ENCODE results near the gene NINJ2. TPM values are rescaled to one million over a fixed set of nuclear protein-coding genes. Genes with fewer than 3 reads are reported as not detected.

Gene NINJ2
- polyA plus RNA-seq, 2 donors = 3.3 to 10.9 TPM

DNA sequence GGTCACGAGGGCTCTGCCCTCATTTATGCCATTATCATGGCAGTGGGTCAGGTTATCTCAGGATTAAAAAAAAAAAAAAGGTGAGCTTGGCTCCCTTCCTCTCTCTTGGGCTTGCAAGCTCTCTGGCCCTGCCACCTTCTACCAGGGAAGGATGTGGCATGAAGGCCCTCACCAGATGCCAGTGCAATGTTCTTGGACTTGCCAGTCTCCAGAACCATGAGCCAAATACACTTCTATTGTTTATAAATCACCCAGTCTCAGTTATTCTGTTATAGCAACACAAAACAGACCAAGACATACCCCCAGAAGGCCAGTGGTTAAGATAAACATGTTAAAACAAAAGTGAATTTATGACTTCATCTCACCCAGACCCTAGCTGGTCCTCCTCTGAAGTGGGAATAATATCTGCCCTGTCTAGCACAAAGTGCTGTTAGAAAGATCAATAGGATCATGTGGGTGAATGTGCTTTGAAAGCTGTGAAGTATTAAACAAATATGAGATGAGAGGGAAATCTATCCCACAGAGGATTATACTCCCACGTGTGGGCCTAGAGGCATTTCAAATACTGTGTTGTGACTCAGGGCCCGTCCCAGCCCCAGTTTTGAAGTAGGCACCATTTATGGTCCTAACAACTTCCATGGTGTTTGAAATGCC lies 88.6 kb downstream of the NINJ2 start:
- Histone ChIP-seq H3K27me3 (ENCODE audit: control insufficient read depth in 1 of 2, insufficient read depth in 2 of 2, low read length in 2 of 2) (no peaks in the 10 kb centered on the region), H3K27ac (ENCODE audit: low read depth in 2 of 2, low read length in 1 of 2) (peak overlapping the region; percentile 98), H3K36me3 (ENCODE audit: control insufficient read depth in 2 of 2, insufficient read depth in 2 of 2, low read length in 1 of 2) (no peaks in the 10 kb centered on the region), H3K9me3 (ENCODE audit: control insufficient read depth in 2 of 2, insufficient read depth in 1 of 2, low read depth in 1 of 2, low read length in 1 of 2) (no peaks in the 10 kb centered on the region), H3K4me3 (ENCODE audit: low read depth in 1 of 2, low read length in 2 of 2) (no peak overlapping the region), H3K4me1 (ENCODE audit: control insufficient read depth in 2 of 2, insufficient read depth in 2 of 2, low read length in 1 of 2) (peaks cover 3 to 23% of the 10 kb centered on the region in 2 donors)
- 45 to 57% methylated on average over 3 of the region's 3 CpGs for WGBS, 2 donors

DNA sequence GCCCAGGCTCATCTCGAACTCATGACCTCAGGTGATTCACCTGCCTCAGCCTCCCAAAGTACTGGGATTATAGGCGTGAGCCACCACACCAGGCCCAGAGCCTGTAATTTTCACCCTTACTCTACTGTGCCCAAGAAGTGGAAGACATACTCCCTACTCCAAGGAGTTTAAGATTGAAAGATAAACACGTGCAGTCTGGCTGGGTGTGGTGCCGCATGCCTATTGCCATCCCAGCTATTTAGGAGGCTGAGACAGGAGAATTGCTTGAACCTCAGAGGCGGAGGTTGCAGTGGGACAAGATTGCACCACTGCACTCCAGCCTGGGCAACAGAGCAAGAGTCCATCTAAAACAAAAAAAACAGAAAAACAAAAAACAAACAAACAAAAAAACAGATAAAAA lies 90.0 kb downstream of the NINJ2 start:
- no peak overlapping the region for H3K4me3 ChIP-seq (ENCODE audit: low read depth in 1 of 2, low read length in 2 of 2)
- peaks cover 3 to 23% of the 10 kb centered on the region in 2 donors for H3K4me1 ChIP-seq (ENCODE audit: control insufficient read depth in 2 of 2, insufficient read depth in 2 of 2, low read length in 1 of 2)
- no peak overlapping the region for H3K27ac ChIP-seq (ENCODE audit: low read depth in 2 of 2, low read length in 1 of 2)
- 83 to 87% methylated on average over 5 of the region's 5 CpGs for WGBS, 2 donors
- H3K36me3 ChIP-seq (ENCODE audit: control insufficient read depth in 2 of 2, insufficient read depth in 2 of 2, low read length in 1 of 2) = no peaks in the 10 kb centered on the region
- H3K9me3 ChIP-seq (ENCODE audit: control insufficient read depth in 2 of 2, insufficient read depth in 1 of 2, low read depth in 1 of 2, low read length in 1 of 2) = no peaks in the 10 kb centered on the region
- H3K27me3 ChIP-seq (ENCODE audit: control insufficient read depth in 1 of 2, insufficient read depth in 2 of 2, low read length in 2 of 2) = no peaks in the 10 kb centered on the region

DNA sequence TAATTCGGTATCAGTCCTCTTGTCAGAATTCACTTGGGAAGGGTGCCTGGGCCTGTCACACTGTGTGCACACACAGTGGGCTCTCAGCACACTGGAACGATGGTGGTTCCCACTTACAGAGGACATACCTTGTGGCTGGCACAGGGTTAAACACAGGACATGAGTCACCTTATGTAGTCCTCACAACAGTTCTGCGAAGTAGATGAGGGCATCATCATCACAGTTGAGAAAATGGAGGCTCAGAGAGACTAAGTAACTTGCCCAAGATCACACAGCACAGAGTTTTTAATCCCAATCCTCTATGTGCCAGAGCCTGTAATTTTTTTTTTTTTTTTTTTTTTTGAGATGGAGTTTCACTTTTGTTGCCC lies 90.7 kb downstream of the NINJ2 start:
- H3K4me1 ChIP-seq (ENCODE audit: control insufficient read depth in 2 of 2, insufficient read depth in 2 of 2, low read length in 1 of 2) = peaks cover 3 to 23% of the 10 kb centered on the region in 2 donors
- WGBS, 2 donors = 68 to 74% methylated on average over 3 of the region's 3 CpGs
- no peaks in the 10 kb centered on the region for H3K36me3 ChIP-seq (ENCODE audit: control insufficient read depth in 2 of 2, insufficient read depth in 2 of 2, low read length in 1 of 2)
- H3K27ac ChIP-seq (ENCODE audit: low read depth in 2 of 2, low read length in 1 of 2) = peak overlapping the region; percentile 85 to 90
- H3K9me3 ChIP-seq (ENCODE audit: control insufficient read depth in 2 of 2, insufficient read depth in 1 of 2, low read depth in 1 of 2, low read length in 1 of 2) = no peaks in the 10 kb centered on the region
- H3K27me3 ChIP-seq (ENCODE audit: control insufficient read depth in 1 of 2, insufficient read depth in 2 of 2, low read length in 2 of 2) = no peaks in the 10 kb centered on the region
- H3K4me3 ChIP-seq (ENCODE audit: low read depth in 1 of 2, low read length in 2 of 2) = no peak overlapping the region

DNA sequence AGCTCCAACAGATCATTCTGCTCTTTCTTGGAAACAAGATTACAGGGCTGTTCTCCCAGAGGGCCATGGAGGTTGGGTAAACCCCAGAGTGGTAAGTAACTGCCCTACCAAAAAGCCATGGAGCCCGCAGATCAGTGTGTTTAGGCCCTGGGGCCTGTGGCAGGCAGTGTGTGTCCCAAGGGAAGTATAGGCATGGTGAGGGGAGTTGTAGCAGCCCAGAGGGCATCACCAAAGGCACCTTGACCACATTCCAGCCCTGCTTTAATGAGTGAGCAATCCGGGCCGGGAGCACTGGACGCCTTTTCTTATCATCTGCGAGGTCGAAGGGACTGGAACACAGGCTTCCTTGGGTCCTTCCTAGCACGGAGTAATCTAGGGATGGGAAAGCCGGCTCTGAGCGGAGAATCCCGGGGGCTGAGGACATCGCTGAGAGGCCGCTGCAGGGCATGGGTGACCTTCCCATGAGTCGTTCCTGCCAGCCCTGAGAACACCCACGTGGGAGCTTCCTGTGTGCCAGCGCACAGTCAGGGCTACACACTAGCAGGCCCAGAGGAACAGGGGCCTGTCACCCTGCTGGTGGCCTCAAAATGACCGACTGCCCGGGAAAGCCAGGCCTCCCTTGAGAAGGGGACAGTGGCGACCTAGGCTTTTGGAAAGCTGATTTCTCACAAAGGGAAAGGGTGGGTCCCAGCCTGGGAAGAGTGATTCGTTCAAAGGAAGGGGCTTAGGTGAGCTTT lies 91.3 kb downstream of the NINJ2 start:
- H3K27me3 ChIP-seq (ENCODE audit: control insufficient read depth in 1 of 2, insufficient read depth in 2 of 2, low read length in 2 of 2) = no peaks in the 10 kb centered on the region
- no peaks in the 10 kb centered on the region for H3K36me3 ChIP-seq (ENCODE audit: control insufficient read depth in 2 of 2, insufficient read depth in 2 of 2, low read length in 1 of 2)
- H3K9me3 ChIP-seq (ENCODE audit: control insufficient read depth in 2 of 2, insufficient read depth in 1 of 2, low read depth in 1 of 2, low read length in 1 of 2) = no peaks in the 10 kb centered on the region
- H3K27ac ChIP-seq (ENCODE audit: low read depth in 2 of 2, low read length in 1 of 2) = peak overlapping the region; percentile 85 to 90
- H3K4me3 ChIP-seq (ENCODE audit: low read depth in 1 of 2, low read length in 2 of 2) = no peak overlapping the region
- H3K4me1 ChIP-seq (ENCODE audit: control insufficient read depth in 2 of 2, insufficient read depth in 2 of 2, low read length in 1 of 2) = peaks cover 3 to 23% of the 10 kb centered on the region in 2 donors
- WGBS, 2 donors = 55 to 59% methylated on average over 19 of the region's 19 CpGs

DNA sequence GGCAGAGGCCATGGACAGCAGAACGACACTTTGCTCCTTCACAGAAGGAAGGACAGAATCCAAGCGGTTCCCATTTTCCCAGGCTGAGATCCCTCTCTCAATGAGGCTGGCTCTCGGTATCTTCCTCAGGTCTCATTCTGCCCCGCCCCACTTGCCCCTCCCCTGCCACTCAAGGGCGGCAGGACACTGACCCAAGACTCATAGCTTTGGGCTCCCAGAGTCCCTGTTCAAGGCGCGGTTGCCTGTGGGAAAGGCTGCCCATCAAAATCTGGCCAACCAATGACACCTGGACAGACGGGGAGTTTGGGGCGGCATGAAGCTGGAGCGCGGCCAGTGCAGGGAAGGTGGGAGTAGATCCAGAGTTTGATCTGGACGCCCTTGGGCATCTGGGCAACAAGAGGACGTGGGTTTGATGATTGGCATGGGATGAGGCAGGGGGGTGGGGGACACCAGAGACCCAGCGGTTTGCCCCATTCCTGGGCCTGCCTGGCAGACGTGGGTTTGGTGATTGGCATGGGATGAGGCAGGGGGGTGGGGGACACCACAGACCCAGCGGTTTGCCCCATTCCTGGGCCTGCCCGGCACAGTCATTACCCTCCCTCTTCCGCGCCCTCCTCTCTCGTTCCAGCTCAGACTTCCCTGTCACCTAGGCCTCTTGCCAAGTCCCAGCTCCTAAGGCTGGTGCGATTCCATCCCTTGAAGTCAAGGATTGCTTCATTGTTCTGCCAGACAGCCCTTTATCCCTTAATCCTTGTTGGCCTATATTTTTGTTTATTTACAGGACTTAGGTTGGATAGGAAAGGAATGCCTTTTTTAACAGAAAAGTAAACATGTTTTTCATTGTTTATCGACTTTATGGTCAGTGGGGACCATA lies 92.1 kb downstream of the NINJ2 start:
- Histone ChIP-seq H3K36me3 (ENCODE audit: control insufficient read depth in 2 of 2, insufficient read depth in 2 of 2, low read length in 1 of 2) (no peaks in the 10 kb centered on the region), H3K9me3 (ENCODE audit: control insufficient read depth in 2 of 2, insufficient read depth in 1 of 2, low read depth in 1 of 2, low read length in 1 of 2) (no peaks in the 10 kb centered on the region), H3K4me1 (ENCODE audit: control insufficient read depth in 2 of 2, insufficient read depth in 2 of 2, low read length in 1 of 2) (peaks cover 3 to 19% of the 10 kb centered on the region in 2 donors), H3K4me3 (ENCODE audit: low read depth in 1 of 2, low read length in 2 of 2) (peak overlapping the region; percentile 60 to 72), H3K27ac (ENCODE audit: low read depth in 2 of 2, low read length in 1 of 2) (peak overlapping the region; percentile 96 to 97), H3K27me3 (ENCODE audit: control insufficient read depth in 1 of 2, insufficient read depth in 2 of 2, low read length in 2 of 2) (no peaks in the 10 kb centered on the region)
- WGBS, 2 donors = 26 to 40% methylated on average over 22 of the region's 22 CpGs

DNA sequence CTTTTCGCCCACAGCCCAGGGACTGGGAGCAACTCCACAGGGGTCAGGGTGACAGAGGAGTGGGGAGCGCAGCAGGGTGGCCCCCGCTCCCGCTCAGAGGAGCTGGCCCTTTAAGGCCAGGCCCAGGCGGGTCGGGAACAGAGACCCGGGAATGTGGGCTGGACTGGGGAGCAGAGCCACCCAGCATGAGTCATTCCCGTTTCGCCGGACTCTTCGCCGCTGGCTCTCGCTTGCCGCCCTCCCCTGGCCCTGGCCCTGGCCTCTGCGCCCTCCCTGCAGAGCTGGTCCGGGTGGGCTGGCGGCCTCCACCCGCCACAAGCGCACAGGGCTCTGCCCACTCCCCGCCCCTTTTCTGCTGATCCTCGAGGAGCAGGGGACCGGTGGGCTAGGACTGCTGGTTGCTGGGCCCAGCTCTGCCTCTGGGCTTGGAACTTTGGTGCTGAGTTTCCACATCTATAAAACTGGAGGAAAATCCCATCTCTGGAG lies 92.8 kb downstream of the NINJ2 start:
- Histone ChIP-seq H3K36me3 (ENCODE audit: control insufficient read depth in 2 of 2, insufficient read depth in 2 of 2, low read length in 1 of 2) (no peaks in the 10 kb centered on the region), H3K27me3 (ENCODE audit: control insufficient read depth in 1 of 2, insufficient read depth in 2 of 2, low read length in 2 of 2) (no peaks in the 10 kb centered on the region), H3K4me3 (ENCODE audit: low read depth in 1 of 2, low read length in 2 of 2) (peak overlapping the region; percentile 60 to 72), H3K27ac (ENCODE audit: low read depth in 2 of 2, low read length in 1 of 2) (peak overlapping the region; percentile 96 to 97), H3K4me1 (ENCODE audit: control insufficient read depth in 2 of 2, insufficient read depth in 2 of 2, low read length in 1 of 2) (peaks cover 3 to 14% of the 10 kb centered on the region in 2 donors), H3K9me3 (ENCODE audit: control insufficient read depth in 2 of 2, insufficient read depth in 1 of 2, low read depth in 1 of 2, low read length in 1 of 2) (no peaks in the 10 kb centered on the region)
- WGBS, 2 donors = 15 to 18% methylated on average over 21 to 22 of the region's 22 CpGs

DNA sequence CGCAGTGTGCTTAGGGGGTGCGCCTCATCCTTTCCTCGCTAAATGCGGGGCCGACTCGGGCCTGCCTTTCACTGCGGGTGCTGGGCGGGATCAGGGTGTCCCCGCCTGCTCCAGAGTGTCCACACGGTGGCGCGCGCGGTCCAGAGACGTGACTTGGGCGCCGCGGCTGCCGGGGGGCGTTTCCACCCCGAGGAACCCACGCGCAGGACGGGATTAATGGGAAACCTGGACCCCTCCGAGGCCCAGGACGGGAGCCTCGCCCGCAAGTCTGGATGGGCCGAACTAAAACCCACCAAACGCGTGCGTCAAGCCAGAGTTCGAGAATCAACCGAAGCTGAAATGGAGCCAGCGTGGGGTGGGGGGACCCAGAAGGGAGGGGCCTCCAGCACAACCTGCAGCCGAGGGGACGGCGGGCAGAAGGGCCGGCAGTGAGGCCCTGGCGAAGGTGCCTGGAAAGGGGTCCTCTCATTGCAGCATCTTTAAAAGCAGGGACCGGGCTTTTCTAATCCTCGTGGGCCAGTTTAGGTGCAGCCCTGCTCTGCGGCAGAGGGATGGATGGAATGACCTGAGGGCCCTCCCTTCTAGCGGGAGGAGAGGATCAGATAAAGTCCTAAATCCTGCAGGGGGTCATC lies 93.3 kb downstream of the NINJ2 start:
- H3K4me3 ChIP-seq (ENCODE audit: low read depth in 1 of 2, low read length in 2 of 2) = peak overlapping the region; percentile 60 to 72
- no peaks in the 10 kb centered on the region for H3K27me3 ChIP-seq (ENCODE audit: control insufficient read depth in 1 of 2, insufficient read depth in 2 of 2, low read length in 2 of 2)
- peaks cover 0 to 11% of the 10 kb centered on the region in 2 donors for H3K4me1 ChIP-seq (ENCODE audit: control insufficient read depth in 2 of 2, insufficient read depth in 2 of 2, low read length in 1 of 2)
- H3K27ac ChIP-seq (ENCODE audit: low read depth in 2 of 2, low read length in 1 of 2) = peak overlapping the region; percentile 96 to 97
- WGBS, 2 donors = 1 to 2% methylated on average over 44 of the region's 44 CpGs
- H3K9me3 ChIP-seq (ENCODE audit: control insufficient read depth in 2 of 2, insufficient read depth in 1 of 2, low read depth in 1 of 2, low read length in 1 of 2) = no peaks in the 10 kb centered on the region
- no peaks in the 10 kb centered on the region for H3K36me3 ChIP-seq (ENCODE audit: control insufficient read depth in 2 of 2, insufficient read depth in 2 of 2, low read length in 1 of 2)

DNA sequence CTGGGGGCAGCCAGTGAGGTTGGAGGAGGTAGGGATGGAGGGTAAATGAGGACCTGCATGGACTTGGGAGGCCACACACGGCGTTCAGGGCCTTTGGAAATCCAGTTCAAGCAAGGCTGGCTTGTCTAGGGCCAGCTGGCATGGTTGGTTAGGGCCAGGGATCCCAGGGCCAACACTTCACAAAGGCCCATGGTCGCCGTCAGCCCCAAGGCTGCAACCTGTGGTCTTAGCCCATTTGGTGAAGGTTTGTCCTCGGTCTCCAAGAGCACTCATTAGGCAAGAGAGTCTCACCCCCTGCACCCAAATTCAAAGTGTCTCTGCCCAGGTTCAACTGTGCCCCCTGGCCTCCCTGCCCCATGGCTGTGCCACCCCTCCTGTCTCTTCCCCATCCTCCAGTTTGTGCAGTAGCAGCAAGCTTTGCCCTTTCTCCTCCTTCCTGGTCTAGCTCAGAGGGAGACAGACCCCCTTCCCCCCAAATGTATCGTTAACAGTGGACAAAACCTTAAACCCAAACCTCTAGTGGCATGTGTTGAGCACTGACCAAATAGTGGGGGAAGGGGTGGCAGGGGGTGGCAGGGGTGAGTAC lies 94.1 kb downstream of the NINJ2 start:
- H3K36me3 ChIP-seq (ENCODE audit: control insufficient read depth in 2 of 2, insufficient read depth in 2 of 2, low read length in 1 of 2) = no peaks in the 10 kb centered on the region
- H3K27ac ChIP-seq (ENCODE audit: low read depth in 2 of 2, low read length in 1 of 2) = no peak overlapping the region
- no peak overlapping the region for H3K4me3 ChIP-seq (ENCODE audit: low read depth in 1 of 2, low read length in 2 of 2)
- 82 to 85% methylated on average over 6 of the region's 6 CpGs for WGBS, 2 donors
- no peaks in the 10 kb centered on the region for H3K9me3 ChIP-seq (ENCODE audit: control insufficient read depth in 2 of 2, insufficient read depth in 1 of 2, low read depth in 1 of 2, low read length in 1 of 2)
- H3K27me3 ChIP-seq (ENCODE audit: control insufficient read depth in 1 of 2, insufficient read depth in 2 of 2, low read length in 2 of 2) = no peaks in the 10 kb centered on the region
- peaks cover 0 to 15% of the 10 kb centered on the region in 2 donors for H3K4me1 ChIP-seq (ENCODE audit: control insufficient read depth in 2 of 2, insufficient read depth in 2 of 2, low read length in 1 of 2)

DNA sequence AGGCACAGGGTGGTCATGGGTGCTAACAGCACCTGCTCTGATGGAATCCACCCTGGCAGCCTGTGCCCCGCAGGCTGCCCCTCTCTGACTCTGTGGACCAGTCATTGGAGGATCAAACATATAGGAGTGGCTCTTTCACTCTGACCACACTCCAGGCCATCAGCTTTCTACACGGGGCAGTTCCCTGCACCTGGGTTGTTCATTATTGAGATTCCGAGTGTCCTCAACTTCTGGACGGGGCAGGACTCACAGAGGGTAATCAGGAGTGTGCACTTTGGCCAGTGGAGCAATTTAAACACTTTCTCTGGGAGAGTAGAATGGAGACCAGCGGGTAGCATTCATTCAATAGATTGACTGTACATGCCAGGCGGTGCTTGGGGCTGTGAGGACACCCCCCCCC lies 94.8 kb downstream of the NINJ2 start:
- H3K4me1 ChIP-seq (ENCODE audit: control insufficient read depth in 2 of 2, insufficient read depth in 2 of 2, low read length in 1 of 2) = peaks cover 0 to 16% of the 10 kb centered on the region in 2 donors
- no peak overlapping the region for H3K4me3 ChIP-seq (ENCODE audit: low read depth in 1 of 2, low read length in 2 of 2)
- H3K27ac ChIP-seq (ENCODE audit: low read depth in 2 of 2, low read length in 1 of 2) = no peak overlapping the region
- no peaks in the 10 kb centered on the region for H3K9me3 ChIP-seq (ENCODE audit: control insufficient read depth in 2 of 2, insufficient read depth in 1 of 2, low read depth in 1 of 2, low read length in 1 of 2)
- no peaks in the 10 kb centered on the region for H3K36me3 ChIP-seq (ENCODE audit: control insufficient read depth in 2 of 2, insufficient read depth in 2 of 2, low read length in 1 of 2)
- H3K27me3 ChIP-seq (ENCODE audit: control insufficient read depth in 1 of 2, insufficient read depth in 2 of 2, low read length in 2 of 2) = no peaks in the 10 kb centered on the region
- WGBS, 2 donors = 88 to 92% methylated on average over 6 of the region's 6 CpGs

Data from esophagus (tissue), 2 donors.